Activated T-cell treated with anti-CD3 and anti-CD28 coated beads, Interleukin-2, amount 50 U/mL, for 24 hours (primary cell): ENCODE data around the gene ZNF101.
A peak's percentile ranks its signal among the peaks of the same experiment; 100 is the strongest.

ENCODE experiments used
- DNase-seq: peaks from one replicate; pipeline ENCODE4 v3.0.0-alpha.2; 2020
- H3K27ac Mint-ChIP-seq: 2 replicates; pipeline ENCODE4 v1.8.0; 2020; ENCODE audit warnings: mild to moderate bottlenecking, mixed read lengths
- H3K27me3 Mint-ChIP-seq: 2 replicates; pipeline ENCODE4 v1.8.0; 2020; ENCODE audit warnings: mixed read lengths
- H3K36me3 Mint-ChIP-seq: 2 replicates; pipeline ENCODE4 v1.8.0; 2020; ENCODE audit warnings: low read depth, mixed read lengths
- H3K4me1 Mint-ChIP-seq: 2 replicates; pipeline ENCODE4 v1.8.0; 2020; ENCODE audit warnings: low read depth, mixed read lengths
- H3K4me3 Mint-ChIP-seq: 2 replicates; pipeline ENCODE4 v1.8.0; 2020; ENCODE audit warnings: mild to moderate bottlenecking, moderate library complexity, mixed read lengths
- H3K9me3 Mint-ChIP-seq: 2 replicates; pipeline ENCODE4 v1.8.0; 2020; ENCODE audit warnings: mixed read lengths

Gene ZNF101

GRCh38 chr19:19649580-19649995, 19.1 kb upstream of the ZNF101 start:
- Mint-ChIP-seq H3K36me3 (peaks cover 94% of the 10 kb centered on the region), H3K9me3 (no peaks in the 10 kb centered on the region), H3K27me3 (no peaks in the 10 kb centered on the region), H3K4me1 (no peaks in the 10 kb centered on the region), H3K27ac (peak overlapping the region; percentile 55), H3K4me3 (no peak overlapping the region)
- no peak for DNase-seq

GRCh38 chr19:19650331-19650730, 18.3 kb upstream of the ZNF101 start:
- no peaks in the 10 kb centered on the region for H3K4me1 Mint-ChIP-seq
- H3K36me3 Mint-ChIP-seq, result peaks cover 94% of the 10 kb centered on the region

DNA sequence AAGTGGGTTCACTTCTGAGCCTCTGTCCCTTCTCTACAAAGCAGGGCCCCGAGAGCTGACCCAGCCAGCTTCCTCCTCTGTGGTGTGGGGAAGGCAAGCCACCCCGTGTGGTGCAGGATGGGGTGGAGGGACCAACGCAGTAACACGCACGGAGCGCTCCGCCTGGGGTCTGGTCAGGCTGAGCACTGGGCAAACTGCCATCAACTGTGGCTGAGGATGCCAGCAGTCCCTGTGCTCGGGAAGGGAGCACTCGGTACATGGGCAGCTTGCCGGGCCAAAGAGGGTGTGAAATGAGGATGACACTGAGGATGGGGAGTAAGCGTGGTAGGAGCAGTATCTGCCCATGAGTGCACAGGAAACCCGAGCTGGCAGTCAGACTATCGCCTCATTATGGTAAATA, 17.6 kb upstream of the ZNF101 start:
- H3K4me1 Mint-ChIP-seq, result no peaks in the 10 kb centered on the region
- peak overlapping the region; percentile 64 for H3K27ac Mint-ChIP-seq
- H3K9me3 Mint-ChIP-seq, result no peaks in the 10 kb centered on the region
- peaks cover 94% of the 10 kb centered on the region for H3K36me3 Mint-ChIP-seq
- DNase-seq, result no peak
- H3K27me3 Mint-ChIP-seq, result no peaks in the 10 kb centered on the region
- H3K4me3 Mint-ChIP-seq, result no peak overlapping the region

More at GRCh38 chr19:19650331-19650730, 18.3 kb upstream of the ZNF101 start:
- H3K27me3 Mint-ChIP-seq, result no peaks in the 10 kb centered on the region
- H3K4me3 Mint-ChIP-seq, result no peak overlapping the region
- DNase-seq, result no peak
- peak overlapping the region; percentile 8 for H3K27ac Mint-ChIP-seq
- no peaks in the 10 kb centered on the region for H3K9me3 Mint-ChIP-seq

- Mint-ChIP-seq H3K27ac (no peak overlapping the region), H3K9me3 (no peaks in the 10 kb centered on the region), H3K27me3 (no peaks in the 10 kb centered on the region), H3K4me3 (no peak overlapping the region), H3K36me3 (peaks cover 94% of the 10 kb centered on the region), H3K4me1 (no peaks in the 10 kb centered on the region)
- DNase-seq, result no peak
Measured at GRCh38 chr19:19652482-19653295, 15.9 kb upstream of the ZNF101 start.

- no peak for DNase-seq
- Mint-ChIP-seq H3K4me3 (no peak overlapping the region), H3K9me3 (no peaks in the 10 kb centered on the region), H3K4me1 (no peaks in the 10 kb centered on the region), H3K27me3 (no peaks in the 10 kb centered on the region), H3K27ac (no peak overlapping the region), H3K36me3 (peaks cover 94% of the 10 kb centered on the region)
Measured at GRCh38 chr19:19653597-19654147, 15.0 kb upstream of the ZNF101 start.

- H3K36me3 Mint-ChIP-seq, result peaks cover 94% of the 10 kb centered on the region
- DNase-seq, result no peak
Measured at GRCh38 chr19:19654441-19654840, 14.2 kb upstream of the ZNF101 start.

GRCh38 chr19:19655051-19655594, 13.5 kb upstream of the ZNF101 start:
- DNase-seq, result no peak
- peaks cover 3% of the 10 kb centered on the region for H3K4me1 Mint-ChIP-seq
- no peak overlapping the region for H3K27ac Mint-ChIP-seq
- no peaks in the 10 kb centered on the region for H3K9me3 Mint-ChIP-seq
- peaks cover 95% of the 10 kb centered on the region for H3K36me3 Mint-ChIP-seq
- no peak overlapping the region for H3K4me3 Mint-ChIP-seq
- no peaks in the 10 kb centered on the region for H3K27me3 Mint-ChIP-seq

More at GRCh38 chr19:19654441-19654840, 14.2 kb upstream of the ZNF101 start:
- Mint-ChIP-seq H3K4me1 (no peaks in the 10 kb centered on the region), H3K9me3 (no peaks in the 10 kb centered on the region), H3K27ac (no peak overlapping the region), H3K4me3 (no peak overlapping the region), H3K27me3 (no peaks in the 10 kb centered on the region)

DNA sequence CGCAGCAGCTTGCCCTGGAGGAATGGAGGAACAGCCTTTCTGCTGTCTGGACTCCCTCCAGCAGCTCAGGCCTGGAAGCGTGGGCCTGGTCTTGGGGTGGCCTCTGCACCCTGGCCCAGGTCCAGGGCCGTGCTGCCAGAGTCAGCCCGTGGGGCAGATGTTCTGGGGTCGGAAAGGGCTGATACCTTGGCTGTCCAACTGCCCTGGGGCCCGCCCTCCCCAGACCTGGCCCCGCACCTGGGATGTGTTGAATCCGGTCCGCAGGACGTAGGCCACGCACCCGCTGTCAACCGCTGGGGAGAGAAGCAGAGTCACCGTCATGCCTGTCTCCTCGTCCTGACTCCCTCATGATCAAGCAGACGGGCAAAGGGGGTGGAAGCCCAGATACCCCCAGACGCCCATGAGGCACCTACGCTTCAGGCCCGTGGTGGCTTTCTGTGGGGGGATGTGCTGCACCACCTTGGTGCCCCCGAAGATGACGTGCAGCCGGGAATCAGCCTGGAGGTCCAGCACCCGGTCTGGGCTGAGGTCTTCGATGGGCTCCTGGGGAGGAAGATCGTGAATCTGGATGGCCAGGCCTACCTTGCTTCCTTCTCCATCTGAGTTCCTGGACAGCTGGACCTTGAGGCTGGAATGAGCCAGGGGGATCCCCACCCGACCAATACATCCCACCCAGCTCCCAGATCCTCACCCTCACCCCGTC, 12.8 kb upstream of the ZNF101 start:
- peaks cover 4% of the 10 kb centered on the region for H3K4me1 Mint-ChIP-seq
- H3K9me3 Mint-ChIP-seq, result no peaks in the 10 kb centered on the region
- H3K4me3 Mint-ChIP-seq, result no peak overlapping the region
- H3K27me3 Mint-ChIP-seq, result no peaks in the 10 kb centered on the region
- no peak overlapping the region for H3K27ac Mint-ChIP-seq
- H3K36me3 Mint-ChIP-seq, result peaks cover 90% of the 10 kb centered on the region
- DNase-seq, result no peak

DNA sequence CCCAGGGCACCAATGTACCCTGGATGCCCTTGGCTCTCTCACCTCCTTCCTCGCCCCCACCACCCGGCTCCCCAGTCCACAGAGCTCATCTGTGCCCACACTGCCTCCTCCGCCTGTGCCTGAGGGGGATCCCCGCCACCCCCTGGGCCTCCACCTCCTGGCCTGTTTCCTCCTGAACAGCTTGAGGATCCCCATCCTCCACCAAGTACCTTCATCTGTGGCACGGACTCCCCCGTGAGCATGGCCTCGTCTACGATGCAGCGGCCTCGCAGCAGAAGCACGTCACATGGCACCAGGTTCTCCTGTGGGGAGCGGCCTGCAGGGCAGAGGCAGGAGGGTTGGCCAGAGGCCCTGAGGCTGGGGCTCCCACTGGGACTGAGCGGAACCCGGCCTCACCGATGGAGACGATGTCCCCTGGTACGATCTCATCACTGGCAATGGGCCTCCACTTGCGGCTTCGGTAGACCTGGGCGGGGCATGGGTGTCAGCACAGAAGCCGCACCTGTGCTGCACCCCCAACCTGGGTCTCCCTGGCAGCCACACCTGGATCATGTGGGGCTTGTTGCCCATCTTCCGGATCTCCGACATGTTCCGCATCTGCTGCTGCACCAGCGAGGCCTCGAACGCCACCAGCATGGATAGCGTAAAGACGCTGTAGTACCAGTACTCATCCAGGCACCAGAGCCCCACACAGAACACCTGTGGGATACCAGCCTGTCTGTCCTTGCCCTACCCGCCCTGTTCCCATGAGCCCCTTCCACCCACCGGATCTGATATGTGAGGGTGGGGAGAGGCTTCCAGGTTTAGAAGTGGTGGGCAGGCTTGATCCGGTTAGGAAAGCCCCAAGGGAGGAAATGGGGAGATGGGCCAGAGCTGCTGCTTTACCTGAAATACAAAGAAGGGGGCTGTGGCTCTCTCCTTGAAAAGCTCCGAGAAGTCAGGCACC, 11.9 kb upstream of the ZNF101 start:
- peaks cover 13% of the 10 kb centered on the region for H3K4me1 Mint-ChIP-seq
- no peaks in the 10 kb centered on the region for H3K27me3 Mint-ChIP-seq
- peaks cover 89% of the 10 kb centered on the region for H3K36me3 Mint-ChIP-seq
- H3K4me3 Mint-ChIP-seq, result no peak overlapping the region
- no peaks in the 10 kb centered on the region for H3K9me3 Mint-ChIP-seq
- H3K27ac Mint-ChIP-seq, result no peak overlapping the region
- no peak for DNase-seq

DNA sequence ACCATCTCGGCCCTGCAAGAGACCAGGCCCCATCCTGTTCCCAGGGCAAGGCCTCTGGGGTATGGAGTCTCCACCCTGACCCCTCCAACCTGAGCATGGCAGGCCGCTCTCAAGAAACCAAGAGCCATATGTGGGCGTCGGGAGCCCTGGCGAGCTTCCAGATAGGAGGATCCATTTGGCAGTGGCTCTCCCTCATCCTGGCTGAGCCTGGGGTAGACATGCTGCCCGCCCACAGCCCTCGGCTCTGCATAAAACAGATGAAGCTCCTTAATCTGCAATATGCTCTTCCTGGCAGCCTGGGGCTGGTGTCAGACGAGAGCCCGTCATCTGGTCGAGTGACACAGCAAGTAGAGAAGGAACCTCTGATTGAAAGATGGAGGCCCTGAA, 11.2 kb upstream of the ZNF101 start:
- H3K27ac Mint-ChIP-seq, result no peak overlapping the region
- no peak overlapping the region for H3K4me3 Mint-ChIP-seq
- no peaks in the 10 kb centered on the region for H3K27me3 Mint-ChIP-seq
- no peaks in the 10 kb centered on the region for H3K9me3 Mint-ChIP-seq
- peaks cover 19% of the 10 kb centered on the region for H3K4me1 Mint-ChIP-seq
- no peak for DNase-seq
- H3K36me3 Mint-ChIP-seq, result peaks cover 89% of the 10 kb centered on the region

DNA sequence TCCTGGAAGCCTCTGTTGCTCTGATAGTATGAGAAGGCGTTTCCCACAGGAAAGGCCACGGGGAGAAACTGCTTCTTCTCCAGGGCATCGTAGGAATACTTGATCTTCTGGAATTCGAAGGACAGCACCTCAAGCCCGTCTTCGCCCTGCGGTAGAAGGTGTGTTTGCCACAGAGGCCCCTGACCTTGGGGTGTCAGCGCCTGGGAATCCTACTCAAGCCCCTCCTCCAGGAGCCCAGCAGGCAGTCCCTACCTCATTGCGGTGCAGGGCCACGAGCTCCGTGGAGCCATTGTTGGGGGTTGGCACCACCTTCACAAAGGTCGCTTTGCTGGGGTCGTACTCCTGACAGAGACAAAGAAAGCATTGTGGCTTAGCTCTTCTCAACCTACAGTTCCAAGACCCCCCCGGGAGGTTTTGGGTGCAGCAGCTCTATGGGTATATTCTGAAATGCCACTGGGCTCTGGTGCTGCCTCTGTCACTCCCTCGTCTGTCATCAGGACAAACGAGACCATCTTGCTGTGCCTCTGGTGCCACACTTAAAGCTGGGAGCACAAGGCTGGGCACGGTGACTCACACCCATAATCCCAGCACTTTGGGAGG, 8.9 kb upstream of the ZNF101 start:
- Mint-ChIP-seq H3K4me3 (no peak overlapping the region), H3K4me1 (peaks cover 24% of the 10 kb centered on the region), H3K36me3 (peaks cover 81% of the 10 kb centered on the region), H3K9me3 (no peaks in the 10 kb centered on the region), H3K27ac (no peak overlapping the region), H3K27me3 (no peaks in the 10 kb centered on the region)
- no peak for DNase-seq

GRCh38 chr19:19661141-19661674, 7.4 kb upstream of the ZNF101 start:
- H3K4me1 Mint-ChIP-seq, result peaks cover 24% of the 10 kb centered on the region
- no peaks in the 10 kb centered on the region for H3K27me3 Mint-ChIP-seq
- H3K36me3 Mint-ChIP-seq, result peaks cover 66% of the 10 kb centered on the region
- no peak for DNase-seq
- peak overlapping the region; percentile 97 for H3K27ac Mint-ChIP-seq
- no peaks in the 10 kb centered on the region for H3K9me3 Mint-ChIP-seq
- H3K4me3 Mint-ChIP-seq, result peak overlapping the region; percentile 95

DNA sequence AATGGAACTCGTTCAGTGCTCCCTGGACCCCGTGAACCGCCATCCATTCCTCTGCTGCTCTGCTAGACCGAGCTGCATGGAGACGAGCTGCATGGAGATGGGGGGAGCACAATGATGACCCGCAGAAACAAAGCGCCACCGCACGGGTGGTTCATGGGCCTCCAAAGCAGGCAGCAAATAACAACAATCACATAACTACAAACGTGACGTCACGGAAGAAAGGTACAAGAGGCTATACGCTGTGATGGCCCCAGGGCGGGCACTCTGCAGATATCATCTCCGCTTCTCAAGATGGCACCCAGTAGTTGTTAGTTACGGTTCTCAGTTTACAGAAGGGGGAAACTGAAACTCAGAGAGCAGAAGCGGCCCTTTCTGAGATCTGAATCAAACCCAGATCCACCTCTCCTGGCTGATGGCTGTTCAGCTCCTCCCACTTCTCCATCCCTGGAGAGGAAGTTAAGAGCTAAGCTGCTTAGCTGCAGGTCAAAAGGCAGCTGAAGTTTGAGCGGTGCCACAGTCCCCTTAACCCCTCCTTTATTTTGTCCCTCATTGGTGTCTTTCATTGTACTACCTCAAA, 6.9 kb upstream of the ZNF101 start:
- Mint-ChIP-seq H3K27me3 (no peaks in the 10 kb centered on the region), H3K36me3 (peaks cover 61% of the 10 kb centered on the region), H3K4me1 (peaks cover 26% of the 10 kb centered on the region), H3K27ac (peak overlapping the region; percentile 97), H3K9me3 (no peaks in the 10 kb centered on the region), H3K4me3 (peak overlapping the region; percentile 95)
- no peak for DNase-seq
